Stimulated activated naive CD4-positive, alpha-beta T cell treated with Interleukin-2 at 50 U/mL for 16 hours (primary cell): ENCODE results near the gene DUSP16.
"Not testable (repeated sequence)": the region's sequence is repeated elsewhere in the genome, so short reads cannot be mapped to it uniquely, and the experiment has no call there.

ENCODE experiments used
- DNase-seq: peaks from one replicate; lab custom pipeline; 2025; lab: John Stamatoyannopoulos, UW

Gene DUSP16

DNA sequence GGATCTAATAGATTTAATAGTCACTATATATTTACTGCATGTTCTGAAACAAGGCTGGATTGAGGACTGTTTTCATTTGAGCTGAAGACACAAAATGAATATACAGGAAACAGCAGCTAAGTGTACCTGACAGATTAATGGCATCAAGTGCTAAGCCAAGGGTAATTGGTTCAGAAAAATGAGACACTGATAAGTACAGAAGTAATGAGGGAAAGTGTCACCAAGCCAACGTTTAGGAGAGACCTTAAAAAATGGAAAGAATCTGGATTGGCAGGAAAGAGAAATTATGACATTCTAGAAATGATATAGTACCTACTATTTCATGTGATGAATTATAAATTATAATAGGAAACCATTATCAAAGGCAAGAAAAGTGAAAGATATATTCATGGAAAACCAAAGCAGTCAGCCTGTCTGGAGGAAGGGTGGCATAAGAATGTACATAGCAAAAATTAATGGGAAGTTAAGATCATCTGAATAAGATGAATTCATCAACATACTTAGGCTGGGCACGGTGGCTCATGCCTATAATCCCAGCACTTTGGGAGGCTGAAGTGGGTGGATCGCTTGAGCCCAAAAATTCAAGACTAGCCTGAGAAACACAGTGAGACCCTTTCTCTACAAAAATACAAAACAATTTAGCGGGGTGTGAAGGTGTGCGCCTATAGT is 21.0 kb upstream of the DUSP16 start:
- DNase-seq: no peak

DNA sequence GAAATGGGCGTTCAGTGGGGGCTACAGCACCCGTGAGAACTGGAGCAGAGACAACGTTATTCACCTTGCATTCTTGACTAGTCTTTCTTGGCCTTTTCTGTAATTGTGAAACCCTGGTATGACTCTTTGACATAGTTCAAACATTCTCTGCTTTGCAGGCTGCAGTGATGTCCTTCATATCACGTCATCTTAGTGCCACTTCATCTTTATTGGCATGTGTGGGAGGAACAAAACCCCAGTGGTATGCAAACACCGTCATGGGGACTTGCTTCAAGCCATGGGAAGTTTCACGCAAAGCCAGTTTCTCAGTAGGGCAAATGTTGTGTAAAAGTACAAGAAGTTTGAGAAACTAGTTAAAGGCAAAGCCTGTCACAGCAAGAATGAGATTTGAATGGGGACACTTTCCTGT is 20.2 kb upstream of the DUSP16 start:
- peak; percentile 48 for DNase-seq

DNA sequence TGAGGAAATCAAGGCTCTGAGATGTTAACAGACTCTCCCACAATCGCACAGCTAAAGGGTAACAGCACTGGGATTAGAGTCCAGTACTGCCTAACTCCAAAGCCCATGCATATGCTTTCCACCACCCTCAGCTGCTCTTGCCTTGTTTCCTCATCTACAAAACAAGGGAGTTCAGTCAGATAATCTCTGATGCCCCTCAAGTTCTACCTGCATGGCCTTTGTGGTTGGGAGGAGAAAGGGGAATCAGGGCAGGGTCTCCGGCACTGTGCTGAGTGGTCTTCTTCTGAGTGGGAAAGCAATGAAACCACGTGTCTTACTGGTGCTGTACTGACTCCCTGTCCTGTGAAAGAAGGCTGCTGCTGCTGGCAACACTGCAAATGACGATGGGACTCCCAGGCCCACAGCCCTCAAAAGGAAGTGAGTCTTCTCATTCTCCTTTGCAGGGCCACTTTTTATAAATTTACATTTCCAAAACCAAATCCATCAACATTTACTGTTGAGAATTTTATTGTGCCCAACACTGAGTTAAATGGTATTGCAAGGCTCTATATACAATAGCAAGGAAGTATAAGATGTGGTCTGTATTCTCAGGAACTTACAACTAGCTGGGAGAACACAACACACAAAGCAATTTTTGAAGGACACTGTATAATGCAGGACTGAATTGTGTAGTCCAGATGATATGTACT is 19.7 kb upstream of the DUSP16 start:
- DNase-seq: no peak

- DNase-seq: not testable (repeated sequence)
Measured at GRCh38 chr12:12580716-12581115, 18.1 kb upstream of the DUSP16 start.

- no peak for DNase-seq
Measured at GRCh38 chr12:12577786-12578185, 15.1 kb upstream of the DUSP16 start.

GRCh38 chr12:12572659-12573058 is 10.0 kb upstream of the DUSP16 start:
- DNase-seq: no peak

GRCh38 chr12:12565971-12566370 is 3.3 kb upstream of the DUSP16 start:
- not testable (repeated sequence) for DNase-seq

- DNase-seq: no peak
Measured at GRCh38 chr12:12564911-12565310, 2.2 kb upstream of the DUSP16 start.

DNA sequence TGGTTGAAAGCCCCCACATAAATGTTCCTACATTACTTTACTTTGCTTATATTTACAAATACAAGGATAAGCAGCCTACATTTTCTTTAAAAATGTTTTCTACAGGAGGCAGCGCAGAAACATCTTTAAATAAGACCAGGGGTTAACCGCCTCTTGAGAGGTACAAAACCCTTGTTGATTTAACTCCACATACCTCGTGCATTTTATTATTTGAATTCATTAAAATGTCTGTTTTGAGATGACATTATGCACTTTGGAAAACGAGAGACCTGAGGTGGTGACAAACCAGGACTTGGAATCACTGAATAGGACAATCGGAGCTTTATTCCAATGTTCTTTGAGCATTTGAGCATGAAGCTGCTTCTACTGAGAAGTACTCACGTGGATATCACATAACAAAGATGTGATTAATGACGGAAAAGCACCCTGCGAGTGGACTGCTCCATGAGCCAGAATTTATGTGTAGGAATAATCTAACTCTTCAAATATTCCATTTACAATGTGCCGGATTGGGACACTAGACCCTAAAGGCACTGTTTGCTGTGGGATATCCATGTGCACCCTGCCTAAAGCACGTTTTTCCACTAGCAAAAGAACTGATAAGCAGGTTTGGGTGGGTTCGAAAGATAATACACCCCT is 746 bp upstream of the DUSP16 start:
- DNase-seq: no peak

DNA sequence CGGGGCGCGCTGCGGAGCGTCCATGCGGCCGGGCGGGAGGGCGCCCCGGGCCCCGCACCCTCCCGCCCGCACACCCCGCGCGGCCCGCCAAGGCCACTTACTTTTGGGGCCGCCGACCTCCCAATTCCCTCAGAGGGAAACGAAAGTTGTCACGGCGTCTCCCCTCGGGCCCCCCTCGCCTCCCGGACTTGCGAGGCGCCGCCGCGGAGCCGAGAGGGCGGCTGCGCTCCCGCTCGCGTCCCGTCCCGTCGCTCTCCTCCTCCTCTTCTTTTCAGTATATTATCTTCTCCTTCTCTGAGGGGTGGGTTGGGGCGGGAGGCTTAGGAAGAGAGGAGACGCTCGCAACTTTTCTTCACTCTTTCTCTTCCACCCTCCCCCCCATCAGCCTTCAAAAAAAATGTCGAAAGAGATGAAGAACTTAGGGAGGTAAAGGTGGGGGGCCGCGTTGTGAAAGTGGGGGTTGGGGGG is 613 bp downstream of the DUSP16 start:
- peak; percentile 24 for DNase-seq

DNA sequence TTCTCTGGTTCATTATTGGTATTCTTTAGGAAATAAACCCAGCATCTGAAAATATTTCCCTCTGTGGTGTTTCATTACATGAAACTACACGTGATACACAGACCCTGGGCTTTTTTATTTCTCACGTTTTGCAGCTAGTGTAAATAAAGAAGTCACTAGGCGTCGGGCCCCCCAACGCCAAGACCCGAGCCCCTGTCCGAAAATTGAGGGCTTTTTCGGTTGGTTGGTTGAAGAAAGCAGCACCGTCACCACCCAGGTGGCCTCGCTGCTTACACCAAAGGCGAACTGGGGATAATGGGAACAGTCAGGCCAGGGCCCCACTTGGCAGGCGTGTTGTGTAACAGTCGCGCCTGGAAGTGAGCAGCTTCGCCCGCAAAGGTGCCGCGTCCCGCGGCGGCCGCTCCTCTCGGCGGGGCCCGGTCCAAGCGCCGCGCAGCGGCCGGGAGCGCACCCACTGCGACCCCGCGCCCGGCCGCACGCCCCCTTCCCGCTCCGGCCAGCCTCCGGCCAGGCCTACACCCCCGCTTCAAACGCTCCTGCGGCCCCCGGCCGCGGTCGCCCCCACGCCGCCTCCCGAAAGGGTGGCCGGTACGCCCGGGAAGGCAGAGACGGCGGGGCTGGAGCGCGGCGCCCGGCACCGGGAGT is 1.2 kb downstream of the DUSP16 start:
- peak; percentile 26 for DNase-seq

DNA sequence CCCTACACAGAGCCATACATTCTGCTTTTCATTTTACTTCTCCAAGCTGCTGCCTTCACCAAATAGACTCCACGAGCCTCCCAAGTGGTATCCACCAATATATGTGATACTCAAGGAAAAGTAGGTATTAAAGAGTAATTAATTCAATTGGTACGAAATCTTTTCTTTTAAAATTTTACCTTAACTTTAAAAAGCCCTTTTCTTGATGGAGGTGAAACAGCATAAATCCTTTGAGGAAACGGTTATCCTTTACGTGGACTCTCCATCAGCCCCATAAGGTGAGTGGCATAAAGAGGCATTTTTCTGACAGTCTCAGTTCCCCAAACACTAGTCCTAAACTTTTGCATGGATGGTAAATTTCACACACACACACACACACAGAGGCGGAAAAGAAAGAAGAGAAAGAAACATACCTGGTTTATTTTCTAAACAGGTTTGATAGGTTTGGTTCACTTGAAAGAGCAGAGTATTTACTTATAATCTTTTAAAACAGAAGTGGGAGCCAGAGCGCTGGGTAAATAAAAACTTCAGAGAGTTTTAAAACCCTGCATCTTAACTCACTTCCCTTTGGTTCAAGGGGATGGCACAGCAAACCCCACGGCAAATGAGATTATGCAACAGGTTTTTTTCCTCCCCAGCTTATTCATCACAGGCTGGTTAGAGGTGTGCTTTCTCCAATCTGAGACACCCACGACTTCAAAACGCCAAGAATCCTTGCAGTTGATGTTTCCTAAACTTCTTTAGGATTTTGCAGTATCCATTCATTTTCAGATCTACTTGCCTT is 1.9 kb downstream of the DUSP16 start:
- peak; percentile 27 for DNase-seq

GRCh38 chr12:12559719-12560296 is 2.9 kb downstream of the DUSP16 start:
- DNase-seq: no peak

GRCh38 chr12:12558291-12558690 is 4.4 kb downstream of the DUSP16 start:
- DNase-seq: no peak

- DNase-seq: no peak
Measured at GRCh38 chr12:12557733-12558132, 4.9 kb downstream of the DUSP16 start.

DNA sequence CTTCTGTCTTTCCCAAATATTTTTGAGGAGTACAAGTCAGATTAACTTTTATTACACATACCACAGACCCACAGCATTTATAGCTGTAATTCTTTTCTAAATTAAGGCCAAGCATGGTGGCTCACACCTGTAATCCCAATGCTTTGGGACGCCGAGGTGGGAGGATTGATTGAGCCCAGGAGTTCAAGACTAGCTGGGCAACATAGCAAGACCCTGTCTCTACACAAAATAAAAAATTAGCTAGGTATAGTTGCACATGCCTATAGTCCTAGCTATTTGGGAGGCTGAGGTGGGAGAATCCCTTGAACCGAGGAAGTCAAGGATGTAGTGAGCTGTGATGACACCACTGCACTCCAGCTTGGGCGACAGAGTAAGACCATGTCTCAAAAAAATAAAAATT is 7.0 kb downstream of the DUSP16 start:
- no peak for DNase-seq

GRCh38 chr12:12553208-12553785 is 9.4 kb downstream of the DUSP16 start:
- DNase-seq: no peak

GRCh38 chr12:12551115-12551514 is 11.5 kb downstream of the DUSP16 start:
- DNase-seq: no peak

DNA sequence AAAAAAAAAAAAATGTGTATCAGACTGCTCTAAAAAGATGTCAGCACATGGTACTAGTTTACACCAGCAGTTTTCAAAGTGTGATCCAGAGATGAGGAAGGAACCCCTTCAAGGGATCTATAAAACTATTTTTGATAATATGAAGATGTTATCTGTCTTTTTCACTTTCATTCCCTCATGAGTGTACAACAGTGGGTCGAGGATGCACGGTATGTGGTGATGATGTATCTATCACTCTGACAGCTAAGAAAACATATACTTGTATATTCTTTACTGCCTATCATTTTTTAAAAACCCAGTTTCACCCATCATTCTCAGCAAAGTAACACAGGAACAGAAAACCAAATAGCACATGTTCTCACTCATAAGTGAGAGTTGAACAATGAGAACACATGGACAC is 12.4 kb downstream of the DUSP16 start:
- DNase-seq: no peak

DNA sequence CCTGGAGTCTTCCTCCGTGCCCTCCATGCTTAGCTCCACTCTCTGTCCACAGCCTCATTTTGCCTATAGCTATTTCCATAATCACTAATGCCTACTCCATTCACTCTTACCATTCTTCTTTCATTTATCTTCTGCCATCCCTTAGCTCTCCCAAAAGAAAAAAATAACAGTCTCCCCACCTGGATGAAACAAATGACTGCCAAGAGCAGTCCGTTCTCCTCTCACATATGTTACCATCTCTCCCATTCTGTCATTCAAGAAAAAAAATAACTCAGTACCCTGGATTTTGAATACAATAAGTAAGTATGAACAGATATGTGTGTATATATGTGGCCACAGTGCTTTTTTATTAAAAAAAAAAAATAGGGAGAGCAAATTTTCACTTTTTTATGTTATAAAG is 13.2 kb downstream of the DUSP16 start:
- DNase-seq: no peak

GRCh38 chr12:12548713-12549112 is 13.9 kb downstream of the DUSP16 start:
- DNase-seq: no peak
